Progenitor cell of endocrine pancreas (in vitro differentiated cells): Measurements from ENCODE around the gene CPAMD8. TPM values are rescaled to one million over a fixed set of nuclear protein-coding genes. Genes with fewer than 3 reads are reported as not detected.
A peak's percentile ranks its signal among the peaks of the same experiment; 100 is the strongest.

ENCODE experiments used
- DNase-seq: peaks from one replicate; pipeline ENCODE4 v3.0.0; 2021; ENCODE audit warnings: low spot score; ENCODE audit not compliant: unreplicated experiment
- H3K27ac Mint-ChIP-seq: 2 replicates; pipeline ENCODE4 v1.8.0; 2021; ENCODE audit warnings: mild to moderate bottlenecking, moderate library complexity, mixed read lengths
- H3K27me3 Mint-ChIP-seq: 2 replicates; pipeline ENCODE4 v1.8.0; 2021; ENCODE audit warnings: mixed read lengths
- H3K36me3 Mint-ChIP-seq: 2 replicates; pipeline ENCODE4 v1.8.0; 2022; ENCODE audit warnings: mixed read lengths; ENCODE audit not compliant: insufficient read depth
- H3K4me1 Mint-ChIP-seq: 2 replicates; pipeline ENCODE4 v1.8.0; 2021; ENCODE audit warnings: low read depth, mixed read lengths
- H3K4me3 Mint-ChIP-seq: 2 replicates; pipeline ENCODE4 v1.8.0; 2021; ENCODE audit warnings: low read depth, mild to moderate bottlenecking, moderate library complexity, mixed read lengths
- H3K9me3 Mint-ChIP-seq: 2 replicates; pipeline ENCODE4 v1.8.0; 2021; ENCODE audit warnings: low read depth, mixed read lengths
- CTCF ChIP-seq: fragments of 200-600 bp; sonication (generic); IDR thresholded peaks from one replicate; pipeline ENCODE4 v1.5.0; 2021; ENCODE audit warnings: antibody characterized with exemption, mild to moderate bottlenecking; ENCODE audit not compliant: unreplicated experiment
- total RNA-seq: library from RNA; stranded (reverse); gene quantifications from 2 replicates; pipeline ENCODE4 v1.2.1, GENCODE V29; 2021

Gene CPAMD8
- total RNA-seq, 1 donor from 2014 or later, result 63.4 TPM

- DNase-seq, result no peak
- Mint-ChIP-seq H3K27me3 (peaks cover 24% of the 10 kb centered on the region), H3K36me3 (peaks cover 1% of the 10 kb centered on the region), H3K4me1 (no peaks in the 10 kb centered on the region), H3K27ac (no peak overlapping the region), H3K4me3 (peak overlapping the region; percentile 55), H3K9me3 (no peaks in the 10 kb centered on the region)
- TF ChIP-seq CTCF, result no peak
These were observed 128.1 kb downstream of the CPAMD8 start for GRCh38 chr19:16898361-16899015.

GRCh38 chr19:16897856-16898161 is 128.8 kb downstream of the CPAMD8 start:
- Mint-ChIP-seq H3K9me3 (no peaks in the 10 kb centered on the region), H3K4me1 (no peaks in the 10 kb centered on the region), H3K27ac (no peak overlapping the region), H3K36me3 (peaks cover 1% of the 10 kb centered on the region), H3K4me3 (peak overlapping the region; percentile 55), H3K27me3 (peaks cover 24% of the 10 kb centered on the region)
- no peak for TF ChIP-seq CTCF
- no peak for DNase-seq

GRCh38 chr19:16897029-16897855 is 129.4 kb downstream of the CPAMD8 start:
- Mint-ChIP-seq H3K9me3 (no peaks in the 10 kb centered on the region), H3K4me1 (no peaks in the 10 kb centered on the region), H3K36me3 (peaks cover 1% of the 10 kb centered on the region), H3K4me3 (peak overlapping the region; percentile 35), H3K27me3 (peaks cover 24% of the 10 kb centered on the region), H3K27ac (no peak overlapping the region)
- TF ChIP-seq CTCF, result no peak
- DNase-seq, result peak; percentile 70

- no peak for DNase-seq
- Mint-ChIP-seq H3K36me3 (peaks cover 1% of the 10 kb centered on the region), H3K27ac (no peak overlapping the region), H3K4me1 (no peaks in the 10 kb centered on the region), H3K4me3 (peak overlapping the region; percentile 41), H3K27me3 (peaks cover 24% of the 10 kb centered on the region), H3K9me3 (no peaks in the 10 kb centered on the region)
- TF ChIP-seq CTCF, result no peak
These were observed 130.2 kb downstream of the CPAMD8 start for GRCh38 chr19:16896146-16897028.
